Astrocyte of the spinal cord (primary cell): Measurements from ENCODE around the gene C14orf119.

Experiments used
- DNase-seq: peaks from one replicate; pipeline ENCODE4 v3.0.0; 2011; ENCODE audit warnings: low read depth, low spot score
- H3K4me3 ChIP-seq: 2 replicates; pipeline ENCODE4 v1.5.1; 2011; ENCODE audit warnings: low read depth, mild to moderate bottlenecking, low read length, moderate library complexity
- CTCF ChIP-seq: IDR thresholded peaks from 2 replicates; pipeline ENCODE4 v1.5.1; 2012; ENCODE audit warnings: low read depth, mild to moderate bottlenecking, low read length, inconsistent platforms
- in situ Hi-C: cut with HindIII; loops from 2 replicates; pipeline ENCODE4 v1.10.0; 2017; ENCODE audit warnings: low sequenced_read_pairs

C14orf119 gene

GRCh38 chr14:23132970-23133369 is 37.7 kb downstream of the C14orf119 start:
- no peak for DNase-seq
- H3K4me3 ChIP-seq, result no peak overlapping the region
- TF ChIP-seq CTCF, result no peak
- in situ Hi-C loops, result no loop called here

- no peak overlapping the region for H3K4me3 ChIP-seq
- no peak for TF ChIP-seq CTCF
- in situ Hi-C loops, result no loop called here
- no peak for DNase-seq
Observed at GRCh38 chr14:23136566-23137133, 41.3 kb downstream of the C14orf119 start.

- in situ Hi-C loops, result no loop called here
- H3K4me3 ChIP-seq, result no peak overlapping the region
- DNase-seq, result no peak
- TF ChIP-seq CTCF, result no peak
Observed at GRCh38 chr14:23137192-23137812, 42.0 kb downstream of the C14orf119 start.

- no peak overlapping the region for H3K4me3 ChIP-seq
- in situ Hi-C loops, result no loop called here
- TF ChIP-seq CTCF, result no peak
- no peak for DNase-seq
Observed at GRCh38 chr14:23137813-23138535, 42.7 kb downstream of the C14orf119 start.

- H3K4me3 ChIP-seq, result no peak overlapping the region
- in situ Hi-C loops, result no loop called here
- TF ChIP-seq CTCF, result no peak
- DNase-seq, result no peak
Observed at GRCh38 chr14:23139874-23140273, 44.6 kb downstream of the C14orf119 start.

- in situ Hi-C loops, result no loop called here
- H3K4me3 ChIP-seq, result no peak overlapping the region
- no peak for DNase-seq
- TF ChIP-seq CTCF, result no peak
Observed at GRCh38 chr14:23140371-23140770, 45.1 kb downstream of the C14orf119 start.
